NCI-H2227 treated with DMSO at 0.1 percent for 48 hours (cell line): ENCODE data around the gene CDH26.

Experiments
- DNase-seq: peaks from one replicate; lab custom pipeline; 2025; lab: John Stamatoyannopoulos, UW

The CDH26 gene

GRCh38 chr20:60046860-60047259 is 88.6 kb downstream of the CDH26 start:
- no peak for DNase-seq

- DNase-seq, result no peak
Measured at GRCh38 chr20:60048634-60049521, 90.7 kb downstream of the CDH26 start.

- no peak for DNase-seq
Measured at GRCh38 chr20:60049601-60050000, 91.4 kb downstream of the CDH26 start.

- peak; percentile 78 for DNase-seq
Measured at GRCh38 chr20:60050193-60050947, 92.1 kb downstream of the CDH26 start.

GRCh38 chr20:60051911-60052310 is 93.7 kb downstream of the CDH26 start:
- DNase-seq, result no peak

- DNase-seq, result no peak
Measured at GRCh38 chr20:60052322-60052721, 94.1 kb downstream of the CDH26 start.

- DNase-seq, result no peak
Measured at GRCh38 chr20:60053125-60053817, 95.0 kb downstream of the CDH26 start.

- DNase-seq, result no peak
Measured at GRCh38 chr20:60053818-60054190, 95.6 kb downstream of the CDH26 start.

GRCh38 chr20:60054716-60055634 is 96.8 kb downstream of the CDH26 start:
- no peak for DNase-seq

GRCh38 chr20:60055740-60056139 is 97.5 kb downstream of the CDH26 start:
- DNase-seq, result no peak

- DNase-seq, result no peak
Measured at GRCh38 chr20:60056407-60057122, 98.3 kb downstream of the CDH26 start.

- peak; percentile 90 for DNase-seq
Measured at GRCh38 chr20:60057123-60057865, 99.1 kb downstream of the CDH26 start.

GRCh38 chr20:60057866-60058807 is 99.9 kb downstream of the CDH26 start:
- peak; percentile 69 for DNase-seq

GRCh38 chr20:60058879-60059278 is 100.7 kb downstream of the CDH26 start:
- DNase-seq, result no peak

- no peak for DNase-seq
Measured at GRCh38 chr20:60060006-60060557, 101.9 kb downstream of the CDH26 start.

- DNase-seq, result no peak
Measured at GRCh38 chr20:60060593-60060992, 102.4 kb downstream of the CDH26 start.

GRCh38 chr20:60062431-60063047 is 104.3 kb downstream of the CDH26 start:
- peak; percentile 70 for DNase-seq

GRCh38 chr20:60063048-60063451 is 104.8 kb downstream of the CDH26 start:
- peak; percentile 2 for DNase-seq
